HepG2 (cell line): ENCODE measurements around the gene ATP5F1E. TPM values are rescaled to one million over a fixed set of nuclear protein-coding genes. Genes with fewer than 3 reads are reported as not detected.

ENCODE experiments used
- ATF1 ChIP-seq: IDR thresholded peaks from 2 replicates; pipeline ENCODE4 v1.6.1; 2016; ENCODE audit warnings: mild to moderate bottlenecking, control low read depth
- CC2D1A ChIP-seq: sonication (generic); formaldehyde crosslinking; IDR thresholded peaks from 2 replicates; pipeline ENCODE4 v1.8.1; 2023; ENCODE audit warnings: mild to moderate bottlenecking, missing genetic modification reagents
- KIAA2018 ChIP-seq: sonication (generic); formaldehyde crosslinking; IDR thresholded peaks from 2 replicates; pipeline ENCODE4 v1.5.0; 2020; ENCODE audit warnings: mild to moderate bottlenecking, missing genetic modification reagents, borderline replicate concordance
- MBNL3 ChIP-seq: fragments of 250-450 bp; sonication (Bioruptor Pico); conservative IDR thresholded peaks from 2 replicates; pipeline ENCODE4 v1.8.0; 2022; ENCODE audit warnings: mild to moderate bottlenecking, inconsistent platforms
- ZNF180 ChIP-seq: sonication (generic); formaldehyde crosslinking; IDR thresholded peaks from 2 replicates; pipeline ENCODE4 v1.4.0; 2020; ENCODE audit warnings: low read depth, missing genetic modification reagents, borderline replicate concordance
- ZNF75D ChIP-seq: sonication (generic); formaldehyde crosslinking; IDR thresholded peaks from 2 replicates; pipeline ENCODE4 v1.8.1; 2023; ENCODE audit warnings: missing genetic modification reagents, mild to moderate bottlenecking, borderline replicate concordance
- polyA plus RNA-seq, 8 experiments: library from polyadenylated mRNA; depleted of rRNA in 3 of 8; stranded (reverse) in 7 of 8; unstranded in 1 of 8; fragments of >200 nt; fragmentation: Illumina TruSeq in 4 of 8; extraction: Trizol in 4 of 8; gene quantifications; 2 replicates each; pipeline versions ENCODE4 v1.2.1 to v1.2.3, GENCODE V29; 2011 to 2016; ENCODE audit warnings: low read depth in 4 of 8, missing spikeins in 1 of 8, mixed read lengths in 1 of 8; ENCODE audit not compliant: insufficient read depth in 1 of 8
- total RNA-seq, 5 experiments: library from RNA; depleted of rRNA; stranded (reverse); fragments of >200 nt; fragmentation: Illumina TruSeq; extraction: Trizol; gene quantifications; 2 replicates each; pipeline ENCODE4 v1.2.3, GENCODE V29; 2016; ENCODE audit warnings: low read depth in 1 of 5
- TF ChIP-seq, protein P1 (sequence below): sonication (generic); formaldehyde crosslinking; IDR thresholded peaks from 2 replicates; pipeline ENCODE4 v1.4.0; 2020; ENCODE audit warnings: missing genetic modification reagents, borderline replicate concordance
- TF ChIP-seq, protein P2 (sequence below): sonication (generic); formaldehyde crosslinking; IDR thresholded peaks from 2 replicates; pipeline ENCODE4 v1.4.0; 2020; ENCODE audit warnings: missing genetic modification reagents
- TF ChIP-seq, protein P3 (sequence below): sonication (generic); formaldehyde crosslinking; IDR thresholded peaks from 2 replicates; pipeline ENCODE4 v1.4.0; 2020; ENCODE audit warnings: low read depth, mild to moderate bottlenecking, missing genetic modification reagents

ATP5F1E gene
- total and polyA plus RNA-seq, 2 of the 13 experiments (the other 11 are each of a cell fraction or from before 2014, with no cell fraction given): 121 to 134 TPM

DNA sequence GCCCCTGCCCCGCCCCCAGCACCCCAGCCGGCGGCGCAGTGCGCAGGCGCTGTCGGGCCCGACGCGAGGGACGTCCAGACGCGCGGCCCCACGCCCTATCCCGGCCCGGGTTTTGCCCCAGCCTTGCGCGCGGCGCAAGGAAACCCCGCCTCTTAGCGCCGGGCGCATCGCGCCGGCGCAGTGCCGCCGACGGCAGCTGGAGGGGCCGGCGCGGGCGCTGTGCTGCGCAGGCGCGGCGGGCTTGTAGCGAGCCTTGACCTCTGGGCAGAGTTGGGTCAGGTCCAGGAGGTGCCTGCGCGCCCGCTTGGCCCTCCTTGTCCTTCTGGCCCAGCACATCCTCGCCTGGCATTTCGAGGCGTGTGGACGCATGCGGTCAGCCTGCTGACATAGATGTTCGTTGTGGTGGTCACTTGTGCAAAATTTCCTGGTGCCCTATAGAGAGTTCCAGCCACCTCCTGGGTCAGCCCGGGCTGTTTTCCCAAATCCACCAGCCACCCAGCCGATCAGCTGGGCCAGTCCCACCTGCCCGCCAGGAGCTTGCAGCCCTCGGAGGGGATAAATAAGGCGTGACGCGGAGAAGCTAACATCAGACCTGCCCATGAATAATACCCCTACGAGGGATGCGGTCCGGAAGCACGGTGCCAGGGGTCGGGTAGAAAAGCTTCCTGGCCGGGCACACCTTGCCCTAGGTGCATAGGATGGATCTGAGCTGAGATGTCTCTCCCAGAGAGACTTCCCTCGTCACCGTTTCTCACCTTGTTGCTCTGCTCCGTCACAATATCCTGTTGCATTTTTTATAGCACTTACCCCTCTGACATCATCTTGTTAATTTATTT lies 10.9 kb upstream of the ATP5F1E start (continued):
- TF ChIP-seq, protein P1, sequence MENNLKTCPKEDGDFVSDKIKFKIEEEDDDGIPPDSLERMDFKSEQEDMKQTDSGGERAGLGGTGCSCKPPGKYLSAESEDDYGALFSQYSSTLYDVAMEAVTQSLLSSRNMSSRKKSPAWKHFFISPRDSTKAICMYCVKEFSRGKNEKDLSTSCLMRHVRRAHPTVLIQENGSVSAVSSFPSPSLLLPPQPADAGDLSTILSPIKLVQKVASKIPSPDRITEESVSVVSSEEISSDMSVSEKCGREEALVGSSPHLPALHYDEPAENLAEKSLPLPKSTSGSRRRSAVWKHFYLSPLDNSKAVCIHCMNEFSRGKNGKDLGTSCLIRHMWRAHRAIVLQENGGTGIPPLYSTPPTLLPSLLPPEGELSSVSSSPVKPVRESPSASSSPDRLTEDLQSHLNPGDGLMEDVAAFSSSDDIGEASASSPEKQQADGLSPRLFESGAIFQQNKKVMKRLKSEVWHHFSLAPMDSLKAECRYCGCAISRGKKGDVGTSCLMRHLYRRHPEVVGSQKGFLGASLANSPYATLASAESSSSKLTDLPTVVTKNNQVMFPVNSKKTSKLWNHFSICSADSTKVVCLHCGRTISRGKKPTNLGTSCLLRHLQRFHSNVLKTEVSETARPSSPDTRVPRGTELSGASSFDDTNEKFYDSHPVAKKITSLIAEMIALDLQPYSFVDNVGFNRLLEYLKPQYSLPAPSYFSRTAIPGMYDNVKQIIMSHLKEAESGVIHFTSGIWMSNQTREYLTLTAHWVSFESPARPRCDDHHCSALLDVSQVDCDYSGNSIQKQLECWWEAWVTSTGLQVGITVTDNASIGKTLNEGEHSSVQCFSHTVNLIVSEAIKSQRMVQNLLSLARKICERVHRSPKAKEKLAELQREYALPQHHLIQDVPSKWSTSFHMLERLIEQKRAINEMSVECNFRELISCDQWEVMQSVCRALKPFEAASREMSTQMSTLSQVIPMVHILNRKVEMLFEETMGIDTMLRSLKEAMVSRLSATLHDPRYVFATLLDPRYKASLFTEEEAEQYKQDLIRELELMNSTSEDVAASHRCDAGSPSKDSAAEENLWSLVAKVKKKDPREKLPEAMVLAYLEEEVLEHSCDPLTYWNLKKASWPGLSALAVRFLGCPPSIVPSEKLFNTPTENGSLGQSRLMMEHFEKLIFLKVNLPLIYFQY: no peak
- TF ChIP-seq ZNF75D (CRISPR knock-in tag) (no peak), CC2D1A (CRISPR knock-in tag) (no peak), ATF1 (CRISPR knock-in tag) (no peak), ZNF180 (CRISPR knock-in tag) (no peak), KIAA2018 (CRISPR knock-in tag) (no peak), MBNL3 (CRISPR knock-in tag) (no peak)
- TF ChIP-seq, protein P2, sequence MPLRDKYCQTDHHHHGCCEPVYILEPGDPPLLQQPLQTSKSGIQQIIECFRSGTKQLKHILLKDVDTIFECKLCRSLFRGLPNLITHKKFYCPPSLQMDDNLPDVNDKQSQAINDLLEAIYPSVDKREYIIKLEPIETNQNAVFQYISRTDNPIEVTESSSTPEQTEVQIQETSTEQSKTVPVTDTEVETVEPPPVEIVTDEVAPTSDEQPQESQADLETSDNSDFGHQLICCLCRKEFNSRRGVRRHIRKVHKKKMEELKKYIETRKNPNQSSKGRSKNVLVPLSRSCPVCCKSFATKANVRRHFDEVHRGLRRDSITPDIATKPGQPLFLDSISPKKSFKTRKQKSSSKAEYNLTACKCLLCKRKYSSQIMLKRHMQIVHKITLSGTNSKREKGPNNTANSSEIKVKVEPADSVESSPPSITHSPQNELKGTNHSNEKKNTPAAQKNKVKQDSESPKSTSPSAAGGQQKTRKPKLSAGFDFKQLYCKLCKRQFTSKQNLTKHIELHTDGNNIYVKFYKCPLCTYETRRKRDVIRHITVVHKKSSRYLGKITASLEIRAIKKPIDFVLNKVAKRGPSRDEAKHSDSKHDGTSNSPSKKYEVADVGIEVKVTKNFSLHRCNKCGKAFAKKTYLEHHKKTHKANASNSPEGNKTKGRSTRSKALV: no peak
- TF ChIP-seq, protein P3, sequence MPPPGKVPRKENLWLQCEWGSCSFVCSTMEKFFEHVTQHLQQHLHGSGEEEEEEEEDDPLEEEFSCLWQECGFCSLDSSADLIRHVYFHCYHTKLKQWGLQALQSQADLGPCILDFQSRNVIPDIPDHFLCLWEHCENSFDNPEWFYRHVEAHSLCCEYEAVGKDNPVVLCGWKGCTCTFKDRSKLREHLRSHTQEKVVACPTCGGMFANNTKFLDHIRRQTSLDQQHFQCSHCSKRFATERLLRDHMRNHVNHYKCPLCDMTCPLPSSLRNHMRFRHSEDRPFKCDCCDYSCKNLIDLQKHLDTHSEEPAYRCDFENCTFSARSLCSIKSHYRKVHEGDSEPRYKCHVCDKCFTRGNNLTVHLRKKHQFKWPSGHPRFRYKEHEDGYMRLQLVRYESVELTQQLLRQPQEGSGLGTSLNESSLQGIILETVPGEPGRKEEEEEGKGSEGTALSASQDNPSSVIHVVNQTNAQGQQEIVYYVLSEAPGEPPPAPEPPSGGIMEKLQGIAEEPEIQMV (CRISPR knock-in tag): no peak
